Activated CD4-positive, alpha-beta T cell treated with anti-CD3 and anti-CD28 coated beads, Interleukin-2, amount 50 U/mL, for 4 hours (primary cell): Measurements from ENCODE around the gene C19orf38.

Source experiments
- DNase-seq, 2 experiments: peaks; one replicate each; pipeline ENCODE4 v3.0.0-alpha.2; 2020

The C19orf38 gene, protein sequence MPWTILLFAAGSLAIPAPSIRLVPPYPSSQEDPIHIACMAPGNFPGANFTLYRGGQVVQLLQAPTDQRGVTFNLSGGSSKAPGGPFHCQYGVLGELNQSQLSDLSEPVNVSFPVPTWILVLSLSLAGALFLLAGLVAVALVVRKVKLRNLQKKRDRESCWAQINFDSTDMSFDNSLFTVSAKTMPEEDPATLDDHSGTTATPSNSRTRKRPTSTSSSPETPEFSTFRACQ

DNA sequence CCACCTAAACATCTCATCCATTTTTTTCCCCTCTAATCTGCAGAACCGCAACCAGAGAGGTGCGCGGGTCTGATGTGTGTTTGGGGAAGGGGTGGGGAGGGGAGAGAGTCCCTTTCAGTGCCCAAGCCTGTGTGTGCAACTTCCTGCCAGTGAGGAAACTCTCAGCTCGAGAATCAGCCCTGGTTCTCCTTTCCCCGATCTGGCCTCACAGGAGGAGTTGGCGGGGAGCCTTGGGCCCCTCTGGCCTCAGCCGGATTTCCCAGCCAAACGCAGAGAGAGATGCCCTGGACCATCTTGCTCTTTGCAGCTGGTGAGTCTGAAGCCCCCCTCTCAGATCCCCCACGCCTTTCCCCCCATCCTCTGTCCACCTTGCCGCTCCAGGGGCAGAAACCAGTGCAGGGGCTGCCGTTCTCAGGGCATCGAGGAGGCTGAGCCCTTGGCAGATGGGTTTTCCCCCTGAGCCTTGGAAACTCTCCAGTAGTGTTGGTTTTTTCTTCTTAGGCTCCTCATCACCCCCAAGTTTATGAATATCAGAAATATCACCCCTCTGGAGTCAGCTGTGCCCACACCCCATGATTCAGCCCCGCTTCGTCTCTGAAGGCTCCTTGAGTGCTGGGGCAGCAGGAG, at the start of gene C19orf38:
Gene C19orf38 (plus strand): TSS at position 186 of the 627 bp plus-strand sequence. CDS start 94 bp downstream, at position 280.
- no peak for DNase-seq

DNA sequence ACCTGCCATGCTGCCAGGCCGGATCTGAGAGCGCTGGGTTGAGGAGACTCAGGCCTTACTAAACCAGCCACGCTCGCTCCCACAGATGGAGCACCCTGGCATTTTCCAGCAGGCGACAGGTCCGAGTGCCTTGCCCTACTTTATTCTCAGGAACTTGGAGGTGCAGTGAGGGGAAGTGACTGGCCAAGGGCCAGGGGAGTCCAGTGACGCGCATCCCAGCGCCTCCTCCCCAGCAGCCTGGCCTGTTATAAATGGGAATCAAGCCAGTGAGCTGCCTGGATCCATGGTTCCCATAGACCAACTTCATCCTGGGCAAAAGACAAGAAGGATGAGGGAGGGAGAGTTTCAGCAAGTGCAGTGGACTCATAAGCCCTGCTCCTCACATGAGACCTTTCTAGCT, 47.7 kb upstream of the C19orf38 start:
- DNase-seq = no peak

DNA sequence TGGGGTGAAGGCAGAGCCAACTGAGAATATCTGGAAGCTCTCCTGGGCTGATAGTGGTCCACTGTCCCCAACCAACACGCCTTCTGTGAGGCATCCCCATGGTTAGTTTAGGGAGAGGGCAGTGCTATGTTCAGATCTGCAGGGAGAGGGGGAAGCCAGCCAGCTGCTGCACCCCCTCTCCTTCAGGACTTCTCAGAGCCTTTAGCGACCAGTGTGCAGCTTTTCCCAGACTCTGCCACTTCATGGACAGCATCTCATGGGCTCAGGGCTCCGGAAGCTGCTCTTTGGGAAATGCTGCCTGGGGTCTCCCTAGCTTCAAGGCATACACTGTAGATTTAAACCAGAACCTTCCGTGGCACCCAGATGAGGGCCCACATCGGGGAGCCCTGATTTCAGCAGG, 45.7 kb upstream of the C19orf38 start:
- no peak for DNase-seq

DNA sequence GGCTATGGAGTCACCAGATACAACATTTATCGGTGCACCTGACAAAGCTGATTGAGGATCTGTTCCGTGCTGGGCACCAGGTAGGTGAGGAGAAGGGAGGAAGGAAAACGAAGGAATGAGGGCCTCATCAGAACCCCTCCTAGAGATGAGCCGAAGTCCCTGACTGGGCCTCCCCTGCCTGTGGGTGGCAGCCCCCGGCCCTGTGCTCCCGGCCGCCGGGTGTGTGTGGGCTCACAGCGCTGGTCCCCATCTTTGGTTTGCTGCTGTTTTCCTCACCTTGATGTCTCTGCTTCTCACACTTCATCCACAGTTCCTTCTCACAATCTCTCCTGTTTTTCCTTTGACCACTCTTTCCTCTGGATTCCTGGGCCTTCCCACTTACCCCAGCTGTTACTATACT, 45.0 kb upstream of the C19orf38 start:
- no peak for DNase-seq

DNA sequence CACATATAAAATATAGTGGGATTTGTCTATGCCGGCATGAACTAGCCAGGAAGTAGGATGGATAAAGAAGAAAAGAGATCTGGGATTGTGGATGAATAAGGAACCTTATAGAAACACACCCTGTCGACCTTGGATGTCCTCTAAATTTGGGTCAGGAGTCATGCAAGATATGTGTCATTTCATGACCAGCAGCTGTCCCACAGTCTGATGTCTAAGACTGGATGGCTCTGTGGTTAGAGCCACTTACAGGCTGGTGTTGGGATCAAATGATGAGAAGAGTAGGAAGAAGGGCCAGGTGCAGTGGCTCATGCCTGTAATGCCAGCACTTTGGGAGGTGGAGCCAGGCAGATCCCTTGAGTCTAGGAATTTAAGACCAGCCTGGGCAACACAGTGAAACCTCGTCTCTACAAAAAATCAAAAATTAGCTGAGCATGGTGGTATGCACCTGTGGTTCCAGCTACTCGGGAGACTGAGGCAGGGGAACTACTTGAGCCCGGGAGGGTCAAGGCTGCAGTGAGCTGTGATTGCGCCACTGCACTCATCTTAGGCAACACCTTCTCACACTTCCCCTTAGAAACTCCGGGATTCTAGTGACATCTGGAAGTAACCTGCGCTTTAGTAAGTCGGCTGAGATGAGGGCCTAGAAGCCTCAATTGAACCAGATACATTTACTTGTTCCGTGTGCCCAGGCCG, 43.0 kb upstream of the C19orf38 start:
- DNase-seq = no peak

DNA sequence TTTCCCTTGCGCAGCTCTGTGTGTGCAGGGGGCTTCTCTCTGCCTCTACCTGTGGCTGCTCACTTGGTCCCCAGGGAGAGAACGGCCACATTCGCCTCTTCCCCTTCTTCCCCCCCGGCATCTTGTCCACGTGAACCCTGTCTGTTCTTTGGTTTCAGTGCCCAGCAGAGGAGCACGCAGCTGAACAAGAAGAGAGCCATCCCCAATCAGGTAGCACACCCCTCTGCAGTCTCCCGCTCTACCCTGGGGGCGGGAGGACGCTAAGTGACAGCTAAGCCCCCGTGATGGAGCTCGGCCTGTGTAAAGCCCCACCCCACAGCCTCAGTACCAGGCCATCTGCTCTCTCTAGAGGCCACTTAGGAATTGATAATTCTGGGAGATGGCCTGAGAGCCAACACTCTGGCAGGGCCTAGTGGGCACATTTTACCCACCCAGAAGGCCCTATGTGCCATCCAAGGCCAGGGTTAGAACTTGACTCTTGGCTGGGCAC, 42.4 kb upstream of the C19orf38 start:
- no peak for DNase-seq

DNA sequence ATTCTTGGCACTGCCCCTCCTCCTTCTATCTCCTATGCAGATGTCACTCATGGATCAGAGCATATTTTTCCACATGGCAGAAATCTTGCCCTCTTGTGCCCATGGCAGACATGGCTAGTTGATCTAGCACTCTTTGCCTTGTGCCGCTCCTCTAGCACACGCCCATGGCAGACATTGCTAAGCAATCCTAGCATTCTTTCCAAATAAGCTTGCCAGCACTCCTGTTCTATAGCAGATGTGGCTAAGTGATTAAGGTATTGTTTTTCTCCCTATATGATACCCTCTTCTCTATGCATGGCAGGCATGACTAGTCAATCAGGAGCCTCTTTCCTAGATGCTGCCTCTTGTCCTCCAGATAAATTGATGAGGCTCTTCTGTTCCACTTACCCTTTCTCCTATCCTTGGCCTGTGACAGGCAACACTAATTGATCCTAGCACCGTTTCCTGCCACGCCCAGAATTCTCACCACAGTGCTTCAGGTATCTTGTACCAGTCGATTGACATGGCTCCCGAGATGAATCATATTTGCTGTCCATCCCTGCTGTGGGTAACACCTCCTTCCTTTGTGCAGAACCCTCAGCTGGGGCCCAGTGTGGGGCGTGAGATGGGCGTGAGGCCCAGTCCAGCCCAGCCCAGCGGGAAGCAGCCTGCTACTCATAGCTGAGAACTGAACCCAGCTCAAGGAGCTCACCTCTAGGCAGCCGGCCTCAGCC, 39.1 kb upstream of the C19orf38 start:
- no peak for DNase-seq

DNA sequence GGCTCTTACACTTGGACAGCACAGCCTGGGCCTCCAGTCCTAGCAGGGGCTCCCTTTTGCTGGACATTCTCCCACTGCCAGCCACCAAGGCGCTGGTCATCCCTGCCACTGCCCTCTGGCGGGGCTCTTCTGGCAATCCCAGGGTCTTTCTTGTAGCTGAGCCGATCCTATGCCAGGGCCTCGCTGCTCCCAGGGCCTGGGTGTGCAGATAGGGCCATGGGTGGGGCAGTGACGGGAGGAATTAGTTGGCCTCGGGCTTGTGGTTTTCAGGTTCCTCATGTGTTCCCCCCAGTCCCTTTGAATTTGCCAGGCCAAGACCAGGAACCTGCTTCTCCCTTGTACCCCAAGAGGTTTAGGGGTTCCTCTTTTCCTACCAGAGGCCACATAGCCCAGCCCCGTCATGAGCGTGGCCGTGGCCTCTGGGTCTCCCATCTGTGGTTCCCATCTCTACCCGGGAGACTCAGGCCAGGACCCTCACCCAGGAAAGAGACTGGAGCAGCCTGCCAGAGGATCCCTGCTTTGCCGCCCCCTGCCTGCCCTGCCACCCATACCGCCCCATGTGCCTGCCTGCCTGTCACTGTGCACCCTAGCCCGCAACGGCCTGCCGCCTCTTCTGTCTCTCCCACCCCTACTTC, 38.4 kb upstream of the C19orf38 start:
- no peak for DNase-seq

DNA sequence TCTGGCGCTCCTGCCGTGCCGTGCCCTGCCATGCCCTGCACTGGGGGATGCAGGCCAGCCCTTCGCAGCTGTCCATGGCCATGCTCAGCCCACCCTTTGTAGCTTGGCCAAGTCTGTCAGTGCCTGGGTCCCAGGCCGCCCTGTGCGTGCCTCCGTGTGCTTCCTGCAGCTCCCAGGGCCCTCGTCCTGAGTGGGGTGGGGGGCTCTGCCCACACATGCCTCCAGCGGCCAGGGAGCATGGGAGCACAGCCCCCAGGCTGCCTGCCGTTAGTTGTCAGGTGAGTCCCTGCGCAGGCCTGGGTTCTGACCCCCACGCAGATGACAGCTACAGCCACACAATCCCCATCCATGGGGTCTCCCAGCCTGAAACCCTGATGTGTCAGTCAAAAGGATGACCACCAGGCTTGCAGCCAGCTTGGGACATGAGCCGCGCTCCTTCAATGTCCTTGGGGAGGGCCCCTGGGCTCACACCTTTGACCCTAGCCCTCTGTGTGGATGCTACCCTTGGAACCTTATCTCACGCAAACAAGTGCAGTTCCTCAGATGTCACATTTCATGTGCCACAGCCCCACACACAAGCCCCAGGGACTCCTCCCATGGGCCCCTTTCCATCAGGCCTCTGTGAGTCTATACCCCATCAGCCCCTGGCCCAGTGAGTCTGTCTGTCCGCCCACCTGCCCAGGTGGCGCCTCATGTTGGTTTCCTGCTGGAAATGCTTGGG, 36.7 kb upstream of the C19orf38 start:
- DNase-seq = no peak

DNA sequence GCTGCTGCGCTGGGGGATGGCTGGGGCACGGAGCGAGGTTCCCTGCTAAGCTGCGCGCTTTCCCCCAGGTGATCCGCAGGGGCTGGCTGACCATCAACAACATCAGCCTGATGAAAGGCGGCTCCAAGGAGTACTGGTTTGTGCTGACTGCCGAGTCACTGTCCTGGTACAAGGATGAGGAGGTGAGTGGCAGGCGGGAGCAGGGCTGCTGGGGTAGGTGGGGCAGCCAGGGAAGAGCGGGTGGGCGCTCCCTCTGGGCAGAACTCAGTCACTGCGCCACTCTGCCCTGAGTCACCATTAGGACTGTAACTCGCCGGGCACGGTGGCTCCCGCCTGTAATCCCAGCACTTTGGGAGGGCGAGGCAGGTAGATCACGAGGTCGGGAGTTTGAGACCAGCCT, 36.0 kb upstream of the C19orf38 start:
- no peak for DNase-seq

DNA sequence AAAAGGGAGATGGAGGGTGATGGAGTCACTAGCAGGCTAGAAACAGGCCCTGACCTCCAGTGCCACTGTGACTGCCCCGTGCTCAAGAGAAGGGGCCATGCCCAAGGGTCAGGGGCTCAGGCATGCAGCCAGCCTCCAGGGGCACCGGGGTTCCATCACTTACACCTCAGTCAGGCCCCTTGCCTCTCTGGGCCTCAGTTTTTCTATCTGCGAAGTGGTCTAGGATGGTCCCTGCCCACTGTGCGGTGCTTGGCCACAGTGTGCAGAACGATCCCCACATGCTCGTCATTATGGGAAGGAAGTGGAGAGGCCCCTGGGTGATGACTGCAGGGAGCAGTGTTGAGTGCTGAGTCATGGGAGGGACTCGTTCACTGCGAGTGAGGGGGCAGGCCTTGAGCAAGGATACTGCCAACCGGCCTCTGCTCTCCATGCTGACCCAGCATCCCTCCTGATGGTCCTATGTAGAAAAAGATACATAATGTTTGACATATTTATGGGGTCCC, 35.3 kb upstream of the C19orf38 start:
- no peak for DNase-seq

DNA sequence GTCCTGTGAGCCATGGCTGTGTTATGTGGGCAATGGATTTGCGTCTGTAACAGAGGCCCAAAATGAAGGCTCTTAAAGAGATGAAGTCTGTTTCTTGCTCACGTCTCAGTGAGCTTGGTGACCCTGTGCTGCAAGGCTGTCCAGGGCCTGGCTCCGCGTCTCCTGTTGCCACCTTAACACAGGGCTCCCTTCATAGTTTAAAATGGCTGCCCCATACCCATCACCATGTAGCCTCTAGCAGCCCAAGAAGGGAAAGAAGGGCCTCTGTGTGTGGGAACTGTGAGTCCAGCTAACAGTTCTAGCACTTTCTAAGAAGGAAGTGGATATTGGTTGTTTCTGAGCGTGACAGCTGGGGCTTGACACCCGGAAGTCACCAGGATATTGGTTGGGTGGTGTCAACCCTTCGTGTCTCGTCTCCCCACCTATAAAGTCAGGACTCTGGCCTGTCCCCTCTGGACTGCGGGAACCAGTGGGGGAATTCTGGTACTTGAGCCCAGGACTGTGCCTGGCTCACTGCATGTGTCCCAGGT, 33.1 kb upstream of the C19orf38 start:
- no peak for DNase-seq

DNA sequence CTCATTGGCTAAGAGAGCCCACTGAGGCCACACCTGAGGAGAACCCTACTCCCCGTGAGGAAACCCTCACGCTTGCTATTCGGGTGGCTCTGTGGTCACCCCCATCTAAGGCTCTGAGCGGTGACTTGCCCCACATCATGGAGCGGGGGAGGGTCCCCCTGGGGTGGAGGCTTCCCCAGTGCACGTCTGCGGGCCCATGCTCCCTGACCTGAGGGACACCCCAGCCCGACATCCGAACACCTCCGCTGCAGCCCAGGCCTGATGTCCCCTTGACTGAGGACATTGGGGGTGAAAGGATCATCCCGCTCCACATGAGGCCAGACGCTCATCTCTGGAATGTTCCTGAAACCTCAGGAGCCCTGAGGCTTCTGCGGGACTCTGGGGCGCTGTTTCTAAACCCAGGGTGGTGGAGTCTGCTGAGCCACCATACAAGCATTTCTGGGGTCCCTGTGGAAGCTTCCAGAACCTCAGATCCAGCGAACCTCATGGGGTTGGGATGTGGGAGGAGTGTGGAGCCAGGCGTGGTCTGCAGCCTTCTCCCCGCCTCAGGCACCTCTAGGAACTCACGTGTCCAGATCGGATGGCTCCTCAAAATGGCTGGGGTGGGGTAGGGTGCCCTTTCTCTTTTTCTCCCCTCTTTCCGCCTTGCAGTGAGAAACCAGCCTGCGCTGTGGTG, 32.1 kb upstream of the C19orf38 start:
- no peak for DNase-seq

DNA sequence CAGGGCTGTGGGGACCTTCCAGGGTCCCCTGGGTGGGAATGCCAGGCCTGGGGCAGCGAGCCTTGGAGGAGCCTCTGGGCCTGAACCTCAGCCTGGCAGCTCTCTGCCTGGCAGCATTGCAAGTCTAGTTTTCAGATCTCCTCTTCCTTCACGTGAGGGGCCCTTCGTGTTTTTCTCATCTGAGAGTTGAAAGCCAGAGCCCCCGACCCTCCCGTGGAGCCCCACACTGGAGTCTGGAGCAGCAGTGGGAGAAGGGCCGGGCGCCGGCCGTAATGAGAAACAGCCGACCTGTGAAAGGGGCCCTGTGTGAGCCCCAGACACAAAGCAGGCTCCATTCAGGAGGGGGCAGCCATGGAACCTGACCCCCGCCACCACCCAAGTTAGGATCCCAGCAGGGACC, 31.5 kb upstream of the C19orf38 start:
- DNase-seq = no peak

DNA sequence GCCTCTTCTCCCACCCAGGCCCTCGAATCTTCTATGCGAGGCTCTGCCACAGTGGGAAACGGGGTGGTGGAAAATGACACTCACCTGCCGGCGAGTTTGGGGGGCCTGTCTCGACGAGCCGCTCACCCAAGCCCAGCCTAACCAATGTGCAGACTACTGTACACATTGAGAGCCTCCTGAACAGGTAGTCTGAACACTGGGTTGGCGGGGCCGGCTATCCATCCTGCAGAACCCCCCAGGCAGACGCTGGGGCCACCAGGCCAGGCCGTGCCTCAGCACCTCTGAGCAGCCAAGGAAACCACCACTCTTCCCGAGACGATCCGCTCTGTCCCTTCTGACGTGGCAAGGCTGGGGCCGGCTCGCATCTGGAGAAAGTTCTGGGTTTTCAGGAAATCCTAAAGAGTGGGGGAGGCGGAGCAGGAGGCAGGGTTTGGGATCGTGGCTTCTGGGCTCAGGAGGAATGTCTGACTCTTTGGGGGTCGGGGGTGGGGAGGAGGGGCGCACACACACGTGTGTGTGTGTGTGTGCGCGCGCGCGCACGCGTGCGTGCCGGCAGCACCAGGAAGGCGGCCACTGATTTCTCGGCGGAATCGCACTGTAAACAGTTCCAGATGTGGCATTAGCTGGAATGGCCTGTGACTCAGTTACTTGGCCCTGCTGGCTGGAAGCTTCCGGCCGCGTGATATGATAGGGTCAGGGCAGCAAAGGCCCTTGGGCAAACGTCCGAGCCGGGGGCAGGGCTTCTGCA, 30.8 kb upstream of the C19orf38 start:
- DNase-seq = no peak

DNA sequence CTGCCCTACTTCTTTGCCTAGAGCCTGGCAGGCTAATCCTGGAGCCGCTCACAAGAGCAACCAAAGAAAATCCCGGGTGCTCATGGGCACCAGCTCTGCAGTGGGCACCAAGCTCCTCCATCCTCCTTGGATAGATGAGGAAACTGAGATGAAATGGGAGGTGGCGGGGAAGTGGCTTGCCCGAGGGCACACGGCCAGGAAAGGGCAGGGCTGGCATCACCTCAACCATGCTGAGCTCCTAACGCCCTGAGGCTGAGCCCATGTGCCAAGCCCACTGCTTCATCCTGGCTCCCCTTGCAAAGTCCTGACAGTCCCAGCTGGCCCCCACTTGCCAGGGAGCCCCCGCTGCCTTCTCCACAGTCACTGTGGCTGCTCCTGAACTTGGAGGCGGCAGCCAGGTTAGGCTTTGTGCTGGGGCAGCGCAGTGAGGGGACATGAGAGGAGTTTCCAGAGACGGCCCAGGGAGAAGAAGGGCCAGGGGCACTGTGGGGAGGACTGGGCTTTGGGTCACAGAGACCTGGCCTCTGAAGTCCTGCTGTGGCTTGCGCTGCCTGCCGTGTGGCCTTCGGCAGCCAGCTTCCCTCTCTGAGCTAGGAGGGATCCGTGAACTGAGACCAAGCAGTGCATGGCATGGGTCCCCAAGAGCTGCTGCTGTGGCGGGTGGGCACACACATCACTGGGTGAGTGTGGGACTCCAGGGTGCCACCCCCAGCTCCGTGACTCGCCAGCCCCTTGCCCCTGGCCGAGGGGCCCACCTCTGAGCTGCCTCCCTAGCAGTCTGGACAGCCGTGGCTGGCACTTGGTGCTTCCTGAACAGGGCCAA, 29.7 kb upstream of the C19orf38 start:
- DNase-seq = no peak

DNA sequence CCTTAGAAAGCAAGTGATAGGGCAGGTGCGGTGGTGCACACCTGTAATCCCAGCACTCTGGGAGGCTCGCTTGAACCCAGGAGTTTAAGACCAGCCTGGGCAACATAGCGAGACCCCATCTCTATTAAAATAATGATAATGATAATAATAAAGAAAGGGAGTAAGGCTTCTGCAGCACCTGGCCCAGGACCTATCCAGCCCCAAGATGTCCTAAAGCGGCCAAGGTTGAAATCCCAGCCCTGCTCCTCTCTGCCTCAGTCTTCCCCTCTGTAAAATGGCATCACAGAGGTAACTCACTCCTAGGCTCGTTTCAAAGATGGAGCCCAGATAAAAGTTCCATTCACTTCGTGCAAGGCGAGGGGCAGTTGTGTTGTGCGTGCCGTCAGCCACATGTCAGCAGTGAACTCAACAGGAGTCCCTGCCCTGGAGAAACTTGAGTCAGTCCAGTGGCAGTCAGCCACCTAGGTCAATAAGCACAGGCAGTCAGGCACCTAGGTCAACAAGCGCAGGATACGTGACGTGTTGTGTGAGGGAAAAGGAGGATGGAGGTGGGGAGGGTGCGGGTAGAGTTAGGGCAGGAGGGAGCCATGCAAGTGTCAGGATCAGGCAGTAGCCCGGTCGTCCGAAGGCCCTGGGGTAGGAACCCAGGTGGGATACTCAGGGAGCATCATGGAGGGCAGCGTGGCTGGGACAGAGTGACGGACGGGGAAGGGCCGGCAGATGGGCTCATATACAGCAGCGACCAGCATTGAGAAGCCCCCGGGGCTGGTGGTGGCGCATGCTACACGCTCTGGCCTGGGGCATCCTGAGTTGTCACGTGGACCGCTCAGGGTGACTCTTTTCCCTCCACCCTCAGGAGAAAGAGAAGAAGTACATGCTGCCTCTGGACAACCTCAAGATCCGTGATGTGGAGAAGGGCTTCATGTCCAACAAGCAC, 28.8 kb upstream of the C19orf38 start:
- DNase-seq = no peak

DNA sequence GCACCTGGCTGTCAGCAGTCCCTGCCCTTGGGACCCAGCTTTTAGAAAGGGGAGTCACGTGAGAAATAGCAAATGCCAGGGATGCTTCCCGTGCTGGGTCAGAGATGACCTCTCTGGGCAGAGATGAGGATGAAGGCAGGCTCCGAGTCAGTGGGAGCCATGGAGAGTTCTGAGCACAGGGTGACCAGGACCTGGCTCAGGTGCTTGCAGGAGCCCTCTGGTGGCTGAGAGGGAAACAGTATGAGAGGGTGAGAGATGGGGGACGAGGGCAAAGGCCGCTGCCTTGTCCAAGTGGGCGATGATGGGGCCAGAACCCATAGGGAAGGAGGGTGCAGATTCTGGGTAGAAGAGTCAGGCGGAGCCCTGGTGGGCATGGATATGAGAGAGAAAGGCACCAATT, 28.0 kb upstream of the C19orf38 start:
- DNase-seq = no peak
